HCT116 (cell line): ENCODE data around the gene ACOT7.

Experiments used
- CEBPB ChIP-seq: IDR thresholded peaks from 2 replicates; pipeline ENCODE4 v1.6.1; 2012; ENCODE audit warnings: low read depth
- CTCF ChIP-seq, 3 experiments: fragments of 200-600 bp in 1 of 3; sonication (generic) in 1 of 3; IDR thresholded peaks in 2 of 3; conservative IDR thresholded peaks in 1 of 3; 2 replicates each; pipeline ENCODE4 v1.5.1; 2012 to 2017; ENCODE audit warnings: low read depth in 2 of 3, low read length in 2 of 3, antibody characterized with exemption in 1 of 3, borderline replicate concordance in 1 of 3, control low read depth in 1 of 3, mild to moderate bottlenecking in 1 of 3, mixed read lengths in 1 of 3, mixed run types in 1 of 3, moderate library complexity in 1 of 3; ENCODE audit not compliant: insufficient read depth in 1 of 3
- EGR1 ChIP-seq: IDR thresholded peaks from 2 replicates; pipeline ENCODE4 v1.6.1; 2012; ENCODE audit warnings: low read depth
- ELF1 ChIP-seq: IDR thresholded peaks from 2 replicates; pipeline ENCODE4 v1.6.1; 2012; ENCODE audit warnings: low read depth, borderline replicate concordance
- EZH2 ChIP-seq: fragments of 200-600 bp; sonication (generic); IDR thresholded peaks from 2 replicates; pipeline ENCODE4 v1.6.1; 2017; ENCODE audit warnings: antibody characterized with exemption, mixed run types
- FOSL1 ChIP-seq: IDR thresholded peaks from 2 replicates; pipeline ENCODE4 v1.6.1; 2012; ENCODE audit warnings: low read depth
- POLR2A ChIP-seq: IDR thresholded peaks from 2 replicates; pipeline ENCODE4 v1.7.0; 2011; ENCODE audit warnings: borderline replicate concordance; ENCODE audit not compliant: insufficient read depth, insufficient read length; ENCODE audit errors: extremely low read depth
- SRF ChIP-seq: IDR thresholded peaks from 2 replicates; pipeline ENCODE4 v1.6.1; 2012; ENCODE audit warnings: low read depth
- ZFX ChIP-seq: fragments of 450-650 bp; IDR thresholded peaks from 2 replicates; pipeline ENCODE4 v1.6.1; 2017
- ZNF274 ChIP-seq: fragments of 200-500 bp; sonication (Bioruptor generic); IDR thresholded peaks from 2 replicates; pipeline ENCODE4 v1.6.1; 2014; ENCODE audit warnings: mild to moderate bottlenecking, low read depth, low read length, inconsistent platforms

- TF ChIP-seq ZFX = no peak
- TF ChIP-seq CTCF (IDR thresholded peaks at IDR 0.05 in 2 of 3, conservative IDR thresholded peaks at IDR 0.05 in 1 of 3; ENCODE audit: borderline replicate concordance in 1 of 3, insufficient read depth in 1 of 3, low read depth in 2 of 3, low read length in 2 of 3) = no peak
- no peak for TF ChIP-seq ZNF274
- TF ChIP-seq EZH2 = no peak
- no peak for TF ChIP-seq POLR2A
- TF ChIP-seq ELF1 = no peak
- no peak for TF ChIP-seq CEBPB
- TF ChIP-seq SRF = no peak
- TF ChIP-seq FOSL1 = no peak
- no peak for TF ChIP-seq EGR1
Observed at GRCh38 chr1:6303397-6304012, 90.1 kb downstream of the ACOT7 start.
